GM12878 (cell line): ENCODE results near the gene MRPS18A. TPM values are rescaled to one million over a fixed set of nuclear protein-coding genes. Genes with fewer than 3 reads are reported as not detected.

Source experiments
- ATAC-seq: fragments of 200-7000 bp; cut with Tn5 transposase; 3 replicates; pipeline ENCODE4 v1.9.1; 2020; ENCODE audit warnings: mild to moderate bottlenecking, moderate library complexity
- BruUV-seq: library from RNA; stranded (reverse); fragments of 400-500 nt; replicated peaks from 2 replicates; lab custom pipeline; 2021; lab: Mats Ljungman, UMichigan
- CTCF ChIA-PET: fragments of 300-600 bp; sonication (Branson Sonifier 250); formaldehyde crosslinking; extraction: SDS; loops from one replicate; lab custom pipeline; 2021; ENCODE audit warnings: inconsistent platforms; lab: Yijun Ruan, JAX
- POLR2A ChIA-PET: fragments of 350-600 bp; formaldehyde crosslinking; extraction: SDS; loops from one replicate; lab custom pipeline; 2021; ENCODE audit warnings: inconsistent platforms; lab: Charles Lee
- RAD21 ChIA-PET: fragments of 300-600 bp; sonication (Branson Sonifier 250); formaldehyde crosslinking; loops from one replicate; lab custom pipeline; 2023; ENCODE audit warnings: antibody characterized with exemption; ENCODE audit not compliant: unreplicated experiment; lab: Charles Lee
- SMC1A ChIA-PET: fragments of 300-600 bp; sonication (Branson Sonifier 250); formaldehyde crosslinking; loops from one replicate; lab custom pipeline; 2023; ENCODE audit not compliant: unreplicated experiment, uncharacterized antibody; lab: Charles Lee
- DNase-seq: peaks from one replicate; pipeline ENCODE4 v3.0.0-alpha.2; 2011; ENCODE audit warnings: low read depth, low spot score
- FAIRE-seq: peaks from 3 replicates; lab custom pipeline; 2011; peaks lifted over from hg19 to GRCh38; lab: Jason Lieb, UNC
- H2AFZ ChIP-seq: 2 replicates; pipeline ENCODE4 v1.6.0; 2011; ENCODE audit warnings: low read depth, low read length, control low read depth; ENCODE audit not compliant: control insufficient read depth
- H3K27ac ChIP-seq: 2 replicates; pipeline ENCODE4 v1.5.1; 2011; ENCODE audit warnings: control low read depth; ENCODE audit not compliant: control insufficient read depth, insufficient read depth
- H3K27me3 ChIP-seq, 2 experiments: replicated peaks in 1 of 2; 2 replicates each; pipeline versions ENCODE4 v1.6.0 to v1.6.1; 2011; ENCODE audit warnings: low read length in 1 of 2; ENCODE audit not compliant: control insufficient read depth in 2 of 2, insufficient read depth in 2 of 2
- H3K36me3 ChIP-seq, 2 experiments: 2 replicates each; pipeline ENCODE4 v1.5.1; 2011; ENCODE audit warnings: low read length in 1 of 2; ENCODE audit not compliant: control insufficient read depth in 2 of 2, insufficient read depth in 2 of 2
- H3K4me1 ChIP-seq: 2 replicates; pipeline ENCODE4 v1.6.1; 2011; ENCODE audit warnings: mild to moderate bottlenecking, low read length, moderate library complexity, mixed read lengths; ENCODE audit not compliant: control insufficient read depth, insufficient read depth
- H3K4me2 ChIP-seq: 2 replicates; pipeline ENCODE4 v1.6.0; 2011; ENCODE audit warnings: control low read depth; ENCODE audit not compliant: control insufficient read depth, insufficient read depth
- H3K4me3 ChIP-seq: fragments of 200-600 bp; sonication (generic); 2 replicates; pipeline ENCODE4 v1.5.1; 2016
- H3K79me2 ChIP-seq: 2 replicates; pipeline ENCODE4 v1.6.0; 2011; ENCODE audit warnings: low read length; ENCODE audit not compliant: control insufficient read depth, insufficient read depth
- H3K9ac ChIP-seq: 2 replicates; pipeline ENCODE4 v1.8.0; 2011; ENCODE audit warnings: low read length, control low read depth, mixed read lengths; ENCODE audit not compliant: control insufficient read depth, insufficient read depth
- H3K9me3 ChIP-seq: replicated peaks from 3 replicates; pipeline ENCODE4 v1.5.1; 2011; ENCODE audit warnings: mild to moderate bottlenecking, low read length; ENCODE audit not compliant: control insufficient read depth, insufficient read depth
- H4K20me1 ChIP-seq: 2 replicates; pipeline ENCODE4 v1.6.0; 2011; ENCODE audit not compliant: control insufficient read depth, insufficient read depth
- BACH1 ChIP-seq: fragments of 450-650 bp; IDR thresholded peaks from 2 replicates; pipeline ENCODE4 v1.6.1; 2017; ENCODE audit warnings: mild to moderate bottlenecking, borderline replicate concordance
- CBX5 ChIP-seq: sonication (generic); IDR thresholded peaks from 2 replicates; pipeline ENCODE4 v1.6.1; 2016; ENCODE audit warnings: low read depth, moderate library complexity, mild to moderate bottlenecking, inconsistent platforms
- DPF2 ChIP-seq: fragments of 450-650 bp; IDR thresholded peaks from 2 replicates; pipeline ENCODE4 v1.6.1; 2017; ENCODE audit warnings: mild to moderate bottlenecking
- GATAD2B ChIP-seq: fragments of 450-650 bp; conservative IDR thresholded peaks from 2 replicates; pipeline ENCODE4 v1.6.1; 2017; ENCODE audit warnings: low read depth, mild to moderate bottlenecking, moderate library complexity
- LARP7 ChIP-seq: fragments of 450-650 bp; IDR thresholded peaks from 2 replicates; pipeline ENCODE4 v1.6.1; 2017; ENCODE audit warnings: mild to moderate bottlenecking
- POLR2AphosphoS2 ChIP-seq: IDR thresholded peaks from 2 replicates; pipeline ENCODE4 v1.6.1; 2011; ENCODE audit warnings: low read depth, mild to moderate bottlenecking, low read length, improper control_type of control experiment, moderate library complexity
- SMARCA5 ChIP-seq: fragments of 450-650 bp; IDR thresholded peaks from 2 replicates; pipeline ENCODE4 v1.6.1; 2017; ENCODE audit warnings: mild to moderate bottlenecking
- SPI1 ChIP-seq: IDR thresholded peaks from 2 replicates; pipeline ENCODE4 v1.6.1; 2011; ENCODE audit warnings: low read depth, mild to moderate bottlenecking, low read length, moderate library complexity, borderline replicate concordance; ENCODE audit not compliant: insufficient read depth
- ZNF217 ChIP-seq: fragments of 450-650 bp; IDR thresholded peaks from 2 replicates; pipeline ENCODE4 v1.6.1; 2017; ENCODE audit warnings: antibody characterized with exemption, mild to moderate bottlenecking
- ZNF24 ChIP-seq: fragments of 450-650 bp; IDR thresholded peaks from 2 replicates; pipeline ENCODE4 v1.6.1; 2017; ENCODE audit warnings: antibody characterized with exemption, mild to moderate bottlenecking
- WGBS: methylation state at CpG from one replicate; pipeline ENCODE4 v1.1.6; 2016; ENCODE audit warnings: low lambda C conversion rate; ENCODE audit not compliant: insufficient replicate concordance, insufficient coverage; ENCODE audit errors: missing lambda C conversion rate; 5-methylcytosine and 5-hydroxymethylcytosine counted together
- in situ Hi-C: fragments of 300-500 bp; cut with MboI; formaldehyde crosslinking; loops from 9 replicates; pipeline ENCODE4 v1.14.3; 2018; ENCODE audit warnings: mixed read lengths
- intact Hi-C: fragments of 100-400 bp; cut with micrococcal nuclease; formaldehyde crosslinking; loops from one replicate; pipeline ENCODE4 v1.14.2; 2022; ENCODE audit not compliant: unreplicated experiment
- polyA plus RNA-seq, 11 experiments: library from polyadenylated mRNA; depleted of rRNA in 4 of 11; unstranded in 6 of 11; stranded (reverse) in 5 of 11; fragments of >200 nt; fragmentation: Nextera tagmentation in 4 of 11; fragmentation: Illumina TruSeq in 1 of 11; extraction: Ambion mirVana in 4 of 11; extraction: Trizol in 1 of 11; gene quantifications; 1 replicate in 1 of 11; 2 replicates in 10 of 11; pipeline versions ENCODE4 v1.2.1 to v1.2.3, GENCODE V29; 2011 to 2016; ENCODE audit warnings: inconsistent platforms in 2 of 11, missing spikeins in 2 of 11, low read depth in 1 of 11
- total RNA-seq, 4 experiments: library from RNA; depleted of rRNA in 3 of 4; stranded (reverse); fragments of >200 nt in 3 of 4; fragmentation: Illumina TruSeq in 1 of 4; extraction: Trizol in 1 of 4; gene quantifications; 2 replicates each; pipeline versions ENCODE4 v1.2.1 to v1.2.3, GENCODE V29; 2013 to 2021
- TF ChIP-seq, protein P1 (sequence below): IDR thresholded peaks from 2 replicates; pipeline ENCODE4 v1.6.1; 2011; ENCODE audit warnings: mild to moderate bottlenecking, low read depth, low read length, moderate library complexity; ENCODE audit not compliant: insufficient replicate concordance

Gene MRPS18A
- total and polyA plus RNA-seq, 10 of the 15 experiments (the other 5 are each of a cell fraction or from before 2014, with no cell fraction given) = 66.3 to 158 (median 98.7) TPM

DNA sequence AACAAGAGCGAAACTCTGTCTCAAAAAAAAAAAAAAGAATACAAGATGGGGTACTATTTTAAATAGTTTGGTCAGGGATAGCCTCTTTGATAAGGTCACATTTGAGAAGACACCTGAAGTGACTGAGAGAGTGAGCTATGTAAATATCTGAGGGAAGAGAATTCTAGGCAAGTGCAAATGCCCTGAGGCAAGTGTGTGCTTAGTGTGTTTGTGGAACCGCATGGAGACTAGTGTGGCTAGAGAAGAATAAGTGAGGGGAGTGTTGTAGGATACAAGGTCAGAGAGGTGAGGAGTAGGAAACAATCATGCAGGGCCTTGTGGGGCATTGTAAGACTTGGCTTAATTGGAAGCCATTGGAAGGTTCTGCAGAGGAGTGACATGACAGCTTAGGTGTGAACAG is 39.3 kb downstream of the MRPS18A start:
- Histone ChIP-seq H3K79me2 (no peaks in the 10 kb centered on the region), H3K36me3 (no peaks in the 10 kb centered on the region), H3K4me3 (no peak overlapping the region), H3K4me1 (no peaks in the 10 kb centered on the region), H4K20me1 (no peaks in the 10 kb centered on the region), H3K27me3 (no peaks in the 10 kb centered on the region), H3K9me3 (no peaks in the 10 kb centered on the region), H3K9ac (no peak overlapping the region), H2AFZ (no peak overlapping the region), H3K27ac (no peak overlapping the region), H3K4me2 (no peak overlapping the region)
- ChIA-PET POLR2A (interaction anchor here (1.1 to 1.4 kb wide), 2 partner anchors 11 to 40 kb away, joined by 3 to 4 read pairs; no protein-coding TSS in a partner anchor), SMC1A (no interaction called here), CTCF (interaction anchor here (0.5 to 2.2 kb wide), 3 partner anchors 12 to 39 kb away, joined by 3 to 9 read pairs (median 3); no protein-coding TSS in a partner anchor), RAD21 (no interaction called here)
- intact Hi-C loops (no loop called here), in situ Hi-C loops (no loop called here)
- TF ChIP-seq SMARCA5 (no peak), BACH1 (no peak), CBX5 (no peak), LARP7 (no peak), ZNF217 (no peak), GATAD2B (no peak), POLR2AphosphoS2 (no peak), DPF2 (no peak), ZNF24 (no peak), SPI1 (no peak)
- TF ChIP-seq, protein P1, sequence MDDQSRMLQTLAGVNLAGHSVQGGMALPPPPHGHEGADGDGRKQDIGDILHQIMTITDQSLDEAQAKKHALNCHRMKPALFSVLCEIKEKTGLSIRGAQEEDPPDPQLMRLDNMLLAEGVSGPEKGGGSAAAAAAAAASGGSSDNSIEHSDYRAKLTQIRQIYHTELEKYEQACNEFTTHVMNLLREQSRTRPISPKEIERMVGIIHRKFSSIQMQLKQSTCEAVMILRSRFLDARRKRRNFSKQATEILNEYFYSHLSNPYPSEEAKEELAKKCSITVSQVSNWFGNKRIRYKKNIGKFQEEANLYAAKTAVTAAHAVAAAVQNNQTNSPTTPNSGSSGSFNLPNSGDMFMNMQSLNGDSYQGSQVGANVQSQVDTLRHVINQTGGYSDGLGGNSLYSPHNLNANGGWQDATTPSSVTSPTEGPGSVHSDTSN = no peak
- no peak for ATAC-seq
- FAIRE-seq = no peak
- no TSS peak for BruUV-seq
- no peak for DNase-seq
- WGBS = 100% methylated on average over 1 of the region's 2 CpGs
